A549 (cell line): ENCODE results near the gene TCAF1. TPM values are rescaled to one million over a fixed set of nuclear protein-coding genes. Genes with fewer than 3 reads are reported as not detected.

ENCODE experiments used
- ATAC-seq, 2 experiments: fragments of 200-7000 bp in 1 of 2; fragments of >200 bp in 1 of 2; cut with Nextera tagmentation in 1 of 2; cut with Tn5 transposase in 1 of 2; 3 replicates each; pipeline versions ENCODE4 v1.8.0 to v1.9.1; 2018 to 2020; ENCODE audit warnings: mild to moderate bottlenecking in 1 of 2, moderate library complexity in 1 of 2
- CTCF ChIA-PET: fragments of 300-600 bp; sonication (Branson Sonifier 250); formaldehyde crosslinking; extraction: SDS; loops from one replicate; lab custom pipeline; 2021; ENCODE audit warnings: antibody characterized with exemption, inconsistent platforms; lab: Yijun Ruan, JAX
- POLR2A ChIA-PET: fragments of 350-600 bp; formaldehyde crosslinking; extraction: SDS; loops from one replicate; lab custom pipeline; 2021; ENCODE audit warnings: antibody characterized with exemption, inconsistent platforms; lab: Yijun Ruan, JAX
- DNase-seq, 2 experiments: peaks; one replicate each; pipeline versions ENCODE4 v3.0.0 to v3.0.0-alpha.2; 2011 to 2016; ENCODE audit warnings: low read depth in 1 of 2, low spot score in 1 of 2
- FAIRE-seq: peaks from 2 replicates; lab custom pipeline; 2011; peaks lifted over from hg19 to GRCh38; lab: Jason Lieb, UNC
- H3K27ac ChIP-seq, 2 experiments: fragments of >200 bp; sonication (Bioruptor Twin); formaldehyde crosslinking; 3 replicates each; pipeline ENCODE4 v1.5.1; 2016 to 2017
- H3K4me1 ChIP-seq: fragments of >200 bp; sonication (Bioruptor Twin); formaldehyde crosslinking; 3 replicates; pipeline ENCODE4 v1.6.1; 2016
- H3K4me2 ChIP-seq: fragments of >200 bp; sonication (Bioruptor Twin); formaldehyde crosslinking; 3 replicates; pipeline ENCODE4 v1.6.1; 2016
- H3K4me3 ChIP-seq: fragments of >200 bp; sonication (Bioruptor Twin); formaldehyde crosslinking; 3 replicates; pipeline ENCODE4 v1.5.1; 2016
- H3K9me3 ChIP-seq: fragments of >200 bp; sonication (Bioruptor Twin); formaldehyde crosslinking; 3 replicates; pipeline ENCODE4 v1.6.1; 2016
- ATOH8 ChIP-seq: fragments of 250-450 bp; sonication (Bioruptor Pico); IDR thresholded peaks from 2 replicates; pipeline ENCODE4 v1.5.0; 2020; ENCODE audit warnings: low read depth, mild to moderate bottlenecking, moderate library complexity
- BHLHE40 ChIP-seq: IDR thresholded peaks from 2 replicates; pipeline ENCODE4 v1.6.1; 2012; ENCODE audit warnings: low read depth, low read length, inconsistent platforms
- CHD2 ChIP-seq: fragments of 150-350 bp; IDR thresholded peaks from 2 replicates; pipeline ENCODE4 v1.6.1; 2014; ENCODE audit warnings: low read length; ENCODE audit not compliant: partially characterized antibody
- CHD4 ChIP-seq: fragments of 200-600 bp; sonication (generic); IDR thresholded peaks from 2 replicates; pipeline ENCODE4 v1.6.1; 2016; ENCODE audit warnings: antibody characterized with exemption, mild to moderate bottlenecking, borderline replicate concordance
- E2F6 ChIP-seq: IDR thresholded peaks from 2 replicates; pipeline ENCODE4 v1.6.1; 2012; ENCODE audit warnings: low read depth, borderline replicate concordance
- EHF ChIP-seq: fragments of 250-450 bp; sonication (Bioruptor Pico); IDR thresholded peaks from 2 replicates; pipeline ENCODE4 v1.5.0; 2020; ENCODE audit warnings: mild to moderate bottlenecking
- EHMT2 ChIP-seq: fragments of 200-600 bp; sonication (generic); IDR thresholded peaks from 2 replicates; pipeline ENCODE4 v1.6.1; 2016; ENCODE audit warnings: antibody characterized with exemption, low read depth, mild to moderate bottlenecking, moderate library complexity
- EP300 ChIP-seq, 2 experiments: fragments of >200 bp; sonication (Bioruptor Twin); formaldehyde crosslinking; IDR thresholded peaks; 2 replicates in 1 of 2; 3 replicates in 1 of 2; pipeline ENCODE4 v1.6.1; 2016 to 2017
- FOSB ChIP-seq: fragments of 250-450 bp; sonication (Bioruptor Pico); IDR thresholded peaks from 2 replicates; pipeline ENCODE4 v1.5.0; 2020; ENCODE audit warnings: mild to moderate bottlenecking, moderate library complexity
- HES2 ChIP-seq: fragments of >200 bp; sonication (Bioruptor Twin); formaldehyde crosslinking; IDR thresholded peaks from 2 replicates; pipeline ENCODE4 v1.6.1; 2016
- HOXB13 ChIP-seq: fragments of 250-450 bp; sonication (Bioruptor Pico); IDR thresholded peaks from 2 replicates; pipeline ENCODE4 v1.5.0; 2020; ENCODE audit warnings: low read depth, mild to moderate bottlenecking, moderate library complexity
- JUN ChIP-seq, 2 experiments: fragments of >200 bp; sonication (Bioruptor Twin); formaldehyde crosslinking; IDR thresholded peaks; 2 replicates in 1 of 2; 3 replicates in 1 of 2; pipeline ENCODE4 v1.6.1; 2016 to 2017
- PHF8 ChIP-seq: fragments of 200-600 bp; sonication (generic); IDR thresholded peaks from 2 replicates; pipeline ENCODE4 v1.6.1; 2016; ENCODE audit warnings: low read depth, mild to moderate bottlenecking, antibody characterized with exemption, moderate library complexity, borderline replicate concordance
- POLR2AphosphoS2 ChIP-seq: conservative IDR thresholded peaks from 2 replicates; pipeline ENCODE4 v1.6.1; 2012; ENCODE audit warnings: low read length, improper control_type of control experiment, inconsistent platforms
- RAD21 ChIP-seq, 2 experiments: fragments of >200 bp in 1 of 2; sonication (Bioruptor Twin) in 1 of 2; formaldehyde crosslinking in 1 of 2; IDR thresholded peaks in 1 of 2; conservative IDR thresholded peaks in 1 of 2; 2 replicates in 1 of 2; 3 replicates in 1 of 2; pipeline ENCODE4 v1.6.1; 2012 to 2018; ENCODE audit warnings: inconsistent platforms in 1 of 2
- RCOR1 ChIP-seq: fragments of 150-350 bp; IDR thresholded peaks from 2 replicates; pipeline ENCODE4 v1.6.1; 2014; ENCODE audit warnings: antibody characterized with exemption, low read length, low read depth
- RNF2 ChIP-seq: fragments of 200-600 bp; sonication (generic); IDR thresholded peaks from 2 replicates; pipeline ENCODE4 v1.6.1; 2016; ENCODE audit warnings: low read depth, mild to moderate bottlenecking, antibody characterized with exemption, moderate library complexity, borderline replicate concordance
- SMC3 ChIP-seq: fragments of >200 bp; sonication (Bioruptor Twin); formaldehyde crosslinking; IDR thresholded peaks from 3 replicates; pipeline ENCODE4 v1.6.1; 2018; ENCODE audit warnings: inconsistent platforms
- SREBF2 ChIP-seq: fragments of 450-650 bp; IDR thresholded peaks from 2 replicates; pipeline ENCODE4 v1.6.1; 2014; ENCODE audit warnings: mild to moderate bottlenecking, moderate library complexity
- TFCP2L1 ChIP-seq: fragments of 250-450 bp; sonication (Bioruptor Pico); IDR thresholded peaks from 2 replicates; pipeline ENCODE4 v1.5.0; 2021; ENCODE audit warnings: mild to moderate bottlenecking
- USF2 ChIP-seq: fragments of 450-650 bp; IDR thresholded peaks from 2 replicates; pipeline ENCODE4 v1.6.1; 2014; ENCODE audit warnings: antibody characterized with exemption
- ZFP36 ChIP-seq: fragments of 450-650 bp; IDR thresholded peaks from 2 replicates; pipeline ENCODE4 v1.6.1; 2014; ENCODE audit warnings: borderline replicate concordance; ENCODE audit not compliant: partially characterized antibody
- ZSCAN20 ChIP-seq: fragments of 250-450 bp; sonication (Bioruptor Pico); IDR thresholded peaks from 2 replicates; pipeline ENCODE4 v1.8.0; 2022; ENCODE audit warnings: mild to moderate bottlenecking, moderate library complexity
- WGBS: methylation state at CpG from one replicate; pipeline ENCODE4 v1.1.6; 2017; ENCODE audit errors: missing lambda C conversion rate; 5-methylcytosine and 5-hydroxymethylcytosine counted together
- polyA plus RNA-seq, 4 experiments: library from polyadenylated mRNA; depleted of rRNA in 3 of 4; stranded (reverse); fragments of >200 nt; fragmentation: RNase III in 1 of 4; extraction: RNeasy Plus Mini Kit Qiagen cat#74134 plus additional on column Dnase treatment in 1 of 4; gene quantifications; 2 replicates in 3 of 4; 3 replicates in 1 of 4; pipeline ENCODE4 v1.2.3, GENCODE V29; 2011 to 2017
- TF ChIP-seq, protein P1 (sequence below): fragments of >200 bp; sonication (Bioruptor Twin); formaldehyde crosslinking; IDR thresholded peaks from 3 replicates; pipeline ENCODE4 v1.5.1; 2016
- TF ChIP-seq, protein P2 (sequence below): fragments of 250-450 bp; sonication (Bioruptor Pico); IDR thresholded peaks from 2 replicates; pipeline ENCODE4 v1.5.0; 2021; ENCODE audit warnings: mild to moderate bottlenecking, moderate library complexity, borderline replicate concordance

TCAF1 gene
- polyA plus RNA-seq, 2 of the 4 experiments (the other 2 are of a cell fraction) = 26.4 to 32.7 TPM

GRCh38 chr7:143882020-143882603 is 19.9 kb downstream of the TCAF1 start:
- H3K4me1 ChIP-seq = no peaks in the 10 kb centered on the region
- no peaks in the 10 kb centered on the region for H3K9me3 ChIP-seq
- CTCF ChIA-PET = no interaction called here
- no peak overlapping the region for H3K4me2 ChIP-seq
- DNase-seq (no peak), ATAC-seq (peak in 1 of 2 experiments; percentile 39; a peak in 3 of 6 replicates), FAIRE-seq (no peak)
- H3K4me3 ChIP-seq = no peak overlapping the region
- no peak overlapping the region for H3K27ac ChIP-seq
- TF ChIP-seq PHF8 (no peak), EHMT2 (no peak), EHF (CRISPR knock-in tag) (no peak), CHD4 (no peak), BHLHE40 (no peak), ZSCAN20 (CRISPR knock-in tag) (no peak)
- TF ChIP-seq, protein P1, sequence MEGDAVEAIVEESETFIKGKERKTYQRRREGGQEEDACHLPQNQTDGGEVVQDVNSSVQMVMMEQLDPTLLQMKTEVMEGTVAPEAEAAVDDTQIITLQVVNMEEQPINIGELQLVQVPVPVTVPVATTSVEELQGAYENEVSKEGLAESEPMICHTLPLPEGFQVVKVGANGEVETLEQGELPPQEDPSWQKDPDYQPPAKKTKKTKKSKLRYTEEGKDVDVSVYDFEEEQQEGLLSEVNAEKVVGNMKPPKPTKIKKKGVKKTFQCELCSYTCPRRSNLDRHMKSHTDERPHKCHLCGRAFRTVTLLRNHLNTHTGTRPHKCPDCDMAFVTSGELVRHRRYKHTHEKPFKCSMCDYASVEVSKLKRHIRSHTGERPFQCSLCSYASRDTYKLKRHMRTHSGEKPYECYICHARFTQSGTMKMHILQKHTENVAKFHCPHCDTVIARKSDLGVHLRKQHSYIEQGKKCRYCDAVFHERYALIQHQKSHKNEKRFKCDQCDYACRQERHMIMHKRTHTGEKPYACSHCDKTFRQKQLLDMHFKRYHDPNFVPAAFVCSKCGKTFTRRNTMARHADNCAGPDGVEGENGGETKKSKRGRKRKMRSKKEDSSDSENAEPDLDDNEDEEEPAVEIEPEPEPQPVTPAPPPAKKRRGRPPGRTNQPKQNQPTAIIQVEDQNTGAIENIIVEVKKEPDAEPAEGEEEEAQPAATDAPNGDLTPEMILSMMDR = no peak
- POLR2A ChIA-PET = no interaction called here
- 94% methylated on average over 18 of the region's 21 CpGs for WGBS

GRCh38 chr7:143878884-143879283 is 23.1 kb downstream of the TCAF1 start:
- ChIA-PET CTCF (no interaction called here), POLR2A (no interaction called here)
- WGBS = 65% methylated on average over 4 of the region's 4 CpGs

GRCh38 chr7:143877098-143877497 is 24.9 kb downstream of the TCAF1 start:
- H3K4me1 ChIP-seq = no peaks in the 10 kb centered on the region
- POLR2A ChIA-PET = no interaction called here
- H3K4me2 ChIP-seq = no peak overlapping the region
- H3K27ac ChIP-seq = no peak overlapping the region
- H3K9me3 ChIP-seq = no peaks in the 10 kb centered on the region
- FAIRE-seq (no peak), DNase-seq (no peak), ATAC-seq (no peak)
- 93% methylated on average over 3 of the region's 3 CpGs for WGBS
- TF ChIP-seq HES2 (no peak), RNF2 (no peak), POLR2AphosphoS2 (no peak), RAD21 (conservative IDR thresholded peaks at IDR 0.05 in 1 of 2, IDR thresholded peaks at IDR 0.05 in 1 of 2) (no peak), JUN (IDR thresholded peaks at IDR 0.05) (no peak), ATOH8 (no peak), TFCP2L1 (CRISPR knock-in tag) (no peak), FOSB (CRISPR knock-in tag) (no peak), EP300 (IDR thresholded peaks at IDR 0.05) (no peak), EHF (CRISPR knock-in tag) (no peak), USF2 (no peak)
- CTCF ChIA-PET = no interaction called here
- H3K4me3 ChIP-seq = no peak overlapping the region

More at GRCh38 chr7:143878884-143879283, 23.1 kb downstream of the TCAF1 start:
- Histone ChIP-seq H3K27ac (no peak overlapping the region), H3K4me1 (no peaks in the 10 kb centered on the region), H3K9me3 (no peaks in the 10 kb centered on the region), H3K4me2 (no peak overlapping the region), H3K4me3 (no peak overlapping the region)
- ATAC-seq = no peak
- no peak for DNase-seq
- TF ChIP-seq CHD2 (no peak), BHLHE40 (no peak), E2F6 (no peak), SREBF2 (no peak), HOXB13 (CRISPR knock-in tag) (no peak), SMC3 (no peak), JUN (IDR thresholded peaks at IDR 0.05) (no peak), ZFP36 (no peak), RCOR1 (no peak)
- TF ChIP-seq, protein P2, sequence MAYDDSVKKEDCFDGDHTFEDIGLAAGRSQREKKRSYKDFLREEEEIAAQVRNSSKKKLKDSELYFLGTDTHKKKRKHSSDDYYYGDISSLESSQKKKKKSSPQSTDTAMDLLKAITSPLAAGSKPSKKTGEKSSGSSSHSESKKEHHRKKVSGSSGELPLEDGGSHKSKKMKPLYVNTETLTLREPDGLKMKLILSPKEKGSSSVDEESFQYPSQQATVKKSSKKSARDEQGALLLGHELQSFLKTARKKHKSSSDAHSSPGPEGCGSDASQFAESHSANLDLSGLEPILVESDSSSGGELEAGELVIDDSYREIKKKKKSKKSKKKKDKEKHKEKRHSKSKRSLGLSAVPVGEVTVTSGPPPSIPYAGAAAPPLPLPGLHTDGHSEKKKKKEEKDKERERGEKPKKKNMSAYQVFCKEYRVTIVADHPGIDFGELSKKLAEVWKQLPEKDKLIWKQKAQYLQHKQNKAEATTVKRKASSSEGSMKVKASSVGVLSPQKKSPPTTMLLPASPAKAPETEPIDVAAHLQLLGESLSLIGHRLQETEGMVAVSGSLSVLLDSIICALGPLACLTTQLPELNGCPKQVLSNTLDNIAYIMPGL (CRISPR knock-in tag) = no peak
- FAIRE-seq = no peak
